IMR-90 (cell line): Measurements from ENCODE around the gene NFRKB. TPM values are rescaled to one million over a fixed set of nuclear protein-coding genes. Genes with fewer than 3 reads are reported as not detected.

Experiments used
- ATAC-seq: fragments of 200-7000 bp; cut with Tn5 transposase; 2 replicates; pipeline ENCODE4 v1.9.1; 2020; ENCODE audit warnings: low read depth, mild to moderate bottlenecking, moderate library complexity
- BruUV-seq: library from RNA; stranded (reverse); fragments of 400-500 nt; replicated peaks from 2 replicates; lab custom pipeline; 2021; lab: Mats Ljungman, UMichigan
- CTCF ChIA-PET: fragments of 300-600 bp; formaldehyde crosslinking; extraction: SDS; loops from one replicate; lab custom pipeline; 2021; ENCODE audit warnings: antibody characterized with exemption; lab: Yijun Ruan, JAX
- POLR2A ChIA-PET: fragments of 300-600 bp; sonication (Branson Sonifier 250); formaldehyde crosslinking; loops from one replicate; lab custom pipeline; 2022; ENCODE audit warnings: antibody characterized with exemption; ENCODE audit not compliant: unreplicated experiment; lab: Charles Lee
- DNase-seq: peaks from one replicate; pipeline ENCODE4 v3.0.0; 2013
- H2AFZ ChIP-seq: replicated peaks from 2 replicates; pipeline ENCODE3; 2013; ENCODE audit warnings: low read length, mild to moderate bottlenecking; ENCODE audit not compliant: poor library complexity
- H2AK5ac ChIP-seq: 2 replicates; pipeline ENCODE4 v1.6.1; 2013; ENCODE audit warnings: low read depth, low read length, inconsistent platforms
- H2AK9ac ChIP-seq: replicated peaks from 2 replicates; pipeline ENCODE3; 2013; ENCODE audit warnings: mild to moderate bottlenecking, low read depth, low read length, moderate library complexity; ENCODE audit not compliant: poor library complexity
- H2BK120ac ChIP-seq: 2 replicates; pipeline ENCODE4 v1.6.1; 2013; ENCODE audit warnings: low read depth, low read length, inconsistent platforms
- H2BK15ac ChIP-seq: 3 replicates; pipeline ENCODE4 v1.6.1; 2013; ENCODE audit warnings: low read depth, low read length, inconsistent platforms
- H2BK20ac ChIP-seq: 2 replicates; pipeline ENCODE4 v1.6.1; 2013; ENCODE audit warnings: low read depth, mild to moderate bottlenecking, inconsistent platforms, low read length, moderate library complexity
- H2BK5ac ChIP-seq: 2 replicates; pipeline ENCODE4 v1.6.1; 2013; ENCODE audit warnings: mild to moderate bottlenecking, low read depth, low read length, inconsistent platforms; ENCODE audit not compliant: poor library complexity, severe bottlenecking
- H3K14ac ChIP-seq: replicated peaks from 2 replicates; pipeline ENCODE4 v1.6.1; 2013; ENCODE audit warnings: low read depth, low read length, inconsistent platforms
- H3K18ac ChIP-seq: 2 replicates; pipeline ENCODE4 v1.6.1; 2013; ENCODE audit warnings: low read depth, low read length, control low read depth
- H3K23ac ChIP-seq: 2 replicates; pipeline ENCODE4 v1.6.1; 2013; ENCODE audit warnings: low read depth, low read length, inconsistent platforms
- H3K27ac ChIP-seq: 2 replicates; pipeline ENCODE4 v1.5.1; 2013; ENCODE audit warnings: mild to moderate bottlenecking, control low read depth, low read length; ENCODE audit not compliant: insufficient read depth
- H3K27me3 ChIP-seq: 2 replicates; pipeline ENCODE4 v1.6.1; 2013; ENCODE audit warnings: low read length; ENCODE audit not compliant: control insufficient read depth, insufficient read depth
- H3K36me3 ChIP-seq: 2 replicates; pipeline ENCODE4 v1.6.1; 2013; ENCODE audit warnings: low read length, mixed read lengths; ENCODE audit not compliant: control insufficient read depth, insufficient read depth
- H3K4ac ChIP-seq: 2 replicates; pipeline ENCODE4 v1.6.1; 2013; ENCODE audit warnings: low read depth, low read length, inconsistent platforms
- H3K4me1 ChIP-seq: 2 replicates; pipeline ENCODE4 v1.6.1; 2013; ENCODE audit warnings: low read length, mixed read lengths; ENCODE audit not compliant: control insufficient read depth, insufficient read depth
- H3K4me2 ChIP-seq: 2 replicates; pipeline ENCODE4 v1.6.1; 2013; ENCODE audit warnings: low read depth, mild to moderate bottlenecking, control low read depth, low read length, moderate library complexity
- H3K4me3 ChIP-seq: 2 replicates; pipeline ENCODE4 v1.5.1; 2013; ENCODE audit warnings: low read depth, mild to moderate bottlenecking, control low read depth, low read length, moderate library complexity; ENCODE audit not compliant: insufficient read depth
- H3K56ac ChIP-seq: 2 replicates; pipeline ENCODE4 v1.6.1; 2013; ENCODE audit warnings: low read length, inconsistent platforms; ENCODE audit not compliant: insufficient read depth; ENCODE audit errors: extremely low read depth
- H3K79me1 ChIP-seq, 2 experiments: 2 replicates each; pipeline ENCODE4 v1.6.1; 2013; ENCODE audit warnings: low read length in 2 of 2, inconsistent platforms in 1 of 2, low read depth in 1 of 2
- H3K9ac ChIP-seq: 2 replicates; pipeline ENCODE4 v1.6.1; 2013; ENCODE audit warnings: low read depth, low read length, control low read depth
- H3K9me1 ChIP-seq: 2 replicates; pipeline ENCODE4 v1.6.1; 2013; ENCODE audit warnings: low read length, inconsistent platforms; ENCODE audit not compliant: insufficient read depth
- H3K9me3 ChIP-seq: 2 replicates; pipeline ENCODE4 v1.6.1; 2013; ENCODE audit warnings: low read length; ENCODE audit not compliant: control insufficient read depth, insufficient read depth
- H4K20me1 ChIP-seq: 2 replicates; pipeline ENCODE4 v1.6.1; 2013; ENCODE audit warnings: low read length, inconsistent platforms; ENCODE audit not compliant: insufficient read depth
- H4K5ac ChIP-seq: 2 replicates; pipeline ENCODE4 v1.6.1; 2013; ENCODE audit warnings: mild to moderate bottlenecking, low read depth, low read length, control low read depth
- H4K8ac ChIP-seq, 2 experiments: 2 replicates each; pipeline ENCODE4 v1.6.1; 2013; ENCODE audit warnings: low read depth in 2 of 2, low read length in 2 of 2, control low read depth in 1 of 2, inconsistent platforms in 1 of 2
- H4K91ac ChIP-seq: 2 replicates; pipeline ENCODE4 v1.6.1; 2013; ENCODE audit warnings: low read depth, low read length, inconsistent platforms; ENCODE audit not compliant: insufficient read depth
- BHLHE40 ChIP-seq: fragments of 150-350 bp; IDR thresholded peaks from 2 replicates; pipeline ENCODE4 v1.6.1; 2016; ENCODE audit warnings: mild to moderate bottlenecking, low read depth, low read length
- CEBPB ChIP-seq: IDR thresholded peaks from 2 replicates; pipeline ENCODE4 v1.6.1; 2012; ENCODE audit warnings: low read depth, low read length, improper control_type of control experiment
- CHD1 ChIP-seq: IDR thresholded peaks from 2 replicates; pipeline ENCODE4 v1.6.1; 2012; ENCODE audit warnings: low read depth, low read length, improper control_type of control experiment
- FOS ChIP-seq: fragments of 150-350 bp; IDR thresholded peaks from 2 replicates; pipeline ENCODE4 v1.6.1; 2016; ENCODE audit warnings: low read depth, low read length
- MAZ ChIP-seq: IDR thresholded peaks from 2 replicates; pipeline ENCODE4 v1.6.1; 2012; ENCODE audit warnings: low read depth, mild to moderate bottlenecking, low read length, improper control_type of control experiment, moderate library complexity, borderline replicate concordance
- MXI1 ChIP-seq: IDR thresholded peaks from 2 replicates; pipeline ENCODE4 v1.6.1; 2012; ENCODE audit warnings: low read depth, mild to moderate bottlenecking, low read length, moderate library complexity, borderline replicate concordance
- RAD21 ChIP-seq: IDR thresholded peaks from 2 replicates; pipeline ENCODE4 v1.6.1; 2012; ENCODE audit warnings: low read length, improper control_type of control experiment
- WGBS, 2 experiments: methylation state at CpG; one replicate each; pipeline versions ENCODE4 v1.1.5 to v1.1.7; 2013; ENCODE audit warnings: missing lambda C conversion rate in 2 of 2; ENCODE audit not compliant: insufficient read length in 1 of 2; ENCODE audit errors: extremely low coverage in 2 of 2; 5-methylcytosine and 5-hydroxymethylcytosine counted together
- dilution Hi-C: fragments of 300-500 bp; cut with HindIII; formaldehyde crosslinking; loops from one replicate; pipeline ENCODE4 v1.14.3; 2018; ENCODE audit warnings: low sequenced_read_pairs; ENCODE audit not compliant: unreplicated experiment
- in situ Hi-C: fragments of 300-500 bp; cut with MboI; formaldehyde crosslinking; loops from 3 replicates; pipeline ENCODE4 v1.14.3; 2019; ENCODE audit warnings: low sequenced_read_pairs, inconsistent platforms, mixed read lengths
- intact Hi-C: fragments of 100-400 bp; cut with micrococcal nuclease; formaldehyde crosslinking; loops from 2 replicates; pipeline ENCODE4 v1.10.0; 2022
- polyA plus RNA-seq, 3 experiments: library from polyadenylated mRNA; depleted of rRNA; stranded (reverse); fragments of >200 nt; gene quantifications; 2 replicates each; pipeline ENCODE4 v1.2.3, GENCODE V29; 2012; ENCODE audit warnings: low replicate concordance in 1 of 3
- total RNA-seq: library from RNA; depleted of rRNA; stranded (reverse); fragments of >200 nt; gene quantifications from 2 replicates; pipeline ENCODE4 v1.2.3, GENCODE V29; 2012
- TF ChIP-seq, protein P1 (sequence below): conservative IDR thresholded peaks from 2 replicates; pipeline ENCODE4 v1.5.1; 2012; ENCODE audit warnings: mild to moderate bottlenecking, low read depth, low read length, improper control_type of control experiment
- TF ChIP-seq, protein P2 (sequence below): fragments of 150-350 bp; IDR thresholded peaks from 2 replicates; pipeline ENCODE4 v1.6.1; 2017; ENCODE audit warnings: mild to moderate bottlenecking, antibody characterized with exemption, low read length, low read depth

Gene NFRKB
- total and polyA plus RNA-seq, 2 of the 4 experiments (the other 2 are of a cell fraction): 15.2 to 28.9 TPM

DNA sequence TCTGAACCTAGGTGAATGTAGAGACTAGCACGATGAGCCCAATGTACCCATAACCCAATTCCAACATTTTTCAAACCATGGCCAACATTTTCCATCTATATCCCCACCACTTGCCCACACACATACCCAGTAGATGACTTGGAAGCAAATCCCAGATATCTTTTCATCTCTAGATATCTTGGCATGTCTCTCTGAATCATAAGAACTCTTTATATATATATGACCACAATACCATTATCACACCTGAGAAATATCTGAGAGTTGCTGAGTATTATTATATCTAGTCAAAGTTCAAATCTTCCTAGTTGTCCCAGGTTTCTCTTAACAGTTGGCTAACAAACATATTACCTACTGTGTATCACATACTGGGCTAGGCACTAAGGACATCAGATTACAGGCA lies 37.9 kb upstream of the NFRKB start:
- no peak overlapping the region for H3K23ac ChIP-seq
- no peaks in the 10 kb centered on the region for H4K20me1 ChIP-seq
- H3K9ac ChIP-seq: no peak overlapping the region
- H3K4ac ChIP-seq: no peak overlapping the region
- H4K91ac ChIP-seq: no peak overlapping the region
- H2BK120ac ChIP-seq: no peak overlapping the region
- no peak overlapping the region for H2AFZ ChIP-seq
- ChIA-PET POLR2A (no interaction called here), CTCF (interaction anchor here (0.8 kb wide), 1 partner anchor 199 kb away, joined by 4 read pairs; no protein-coding TSS in a partner anchor)
- no CpG with 5 or more reads among the region's 1 CpG for WGBS, 2 experiments
- no peaks in the 10 kb centered on the region for H3K79me1 ChIP-seq
- dilution Hi-C loops (loop anchor here (25.0 kb wide), 1 partner anchor 204 kb away; no protein-coding TSS in a partner anchor), in situ Hi-C loops (no loop called here), intact Hi-C loops (no loop called here)
- no peaks in the 10 kb centered on the region for H3K9me3 ChIP-seq
- no peak overlapping the region for H2AK9ac ChIP-seq
- ATAC-seq (no peak), DNase-seq (no peak)
- TF ChIP-seq CEBPB (no peak), BHLHE40 (no peak), RAD21 (no peak), MAZ (no peak), CHD1 (no peak), MXI1 (no peak), FOS (no peak)
- TF ChIP-seq, protein P1, sequence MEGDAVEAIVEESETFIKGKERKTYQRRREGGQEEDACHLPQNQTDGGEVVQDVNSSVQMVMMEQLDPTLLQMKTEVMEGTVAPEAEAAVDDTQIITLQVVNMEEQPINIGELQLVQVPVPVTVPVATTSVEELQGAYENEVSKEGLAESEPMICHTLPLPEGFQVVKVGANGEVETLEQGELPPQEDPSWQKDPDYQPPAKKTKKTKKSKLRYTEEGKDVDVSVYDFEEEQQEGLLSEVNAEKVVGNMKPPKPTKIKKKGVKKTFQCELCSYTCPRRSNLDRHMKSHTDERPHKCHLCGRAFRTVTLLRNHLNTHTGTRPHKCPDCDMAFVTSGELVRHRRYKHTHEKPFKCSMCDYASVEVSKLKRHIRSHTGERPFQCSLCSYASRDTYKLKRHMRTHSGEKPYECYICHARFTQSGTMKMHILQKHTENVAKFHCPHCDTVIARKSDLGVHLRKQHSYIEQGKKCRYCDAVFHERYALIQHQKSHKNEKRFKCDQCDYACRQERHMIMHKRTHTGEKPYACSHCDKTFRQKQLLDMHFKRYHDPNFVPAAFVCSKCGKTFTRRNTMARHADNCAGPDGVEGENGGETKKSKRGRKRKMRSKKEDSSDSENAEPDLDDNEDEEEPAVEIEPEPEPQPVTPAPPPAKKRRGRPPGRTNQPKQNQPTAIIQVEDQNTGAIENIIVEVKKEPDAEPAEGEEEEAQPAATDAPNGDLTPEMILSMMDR: no peak
- TF ChIP-seq, protein P2, sequence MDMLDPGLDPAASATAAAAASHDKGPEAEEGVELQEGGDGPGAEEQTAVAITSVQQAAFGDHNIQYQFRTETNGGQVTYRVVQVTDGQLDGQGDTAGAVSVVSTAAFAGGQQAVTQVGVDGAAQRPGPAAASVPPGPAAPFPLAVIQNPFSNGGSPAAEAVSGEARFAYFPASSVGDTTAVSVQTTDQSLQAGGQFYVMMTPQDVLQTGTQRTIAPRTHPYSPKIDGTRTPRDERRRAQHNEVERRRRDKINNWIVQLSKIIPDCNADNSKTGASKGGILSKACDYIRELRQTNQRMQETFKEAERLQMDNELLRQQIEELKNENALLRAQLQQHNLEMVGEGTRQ: no peak
- no peak overlapping the region for H3K4me3 ChIP-seq
- H4K8ac ChIP-seq: no peak overlapping the region
- 0 out of 2 replicates have a peak, but pooled peaks cover 3% of the 10 kb centered on the region for H3K9me1 ChIP-seq
- no peak overlapping the region for H2BK5ac ChIP-seq
- no peak overlapping the region for H4K5ac ChIP-seq
- no peaks in the 10 kb centered on the region for H3K27me3 ChIP-seq
- no TSS peak for BruUV-seq
- no peak overlapping the region for H3K18ac ChIP-seq
- H2BK15ac ChIP-seq: no peak overlapping the region
- H3K27ac ChIP-seq: no peak overlapping the region
- H3K14ac ChIP-seq: no peak overlapping the region
- H3K56ac ChIP-seq: no peak overlapping the region
- H3K4me2 ChIP-seq: no peak overlapping the region
- H3K36me3 ChIP-seq: peaks cover 13% of the 10 kb centered on the region
- no peak overlapping the region for H2AK5ac ChIP-seq
- H3K4me1 ChIP-seq: no peaks in the 10 kb centered on the region
- H2BK20ac ChIP-seq: no peak overlapping the region
